HL-60/S4 treated with phorbol 12-myristate 13-acetate at 8.2 ng/mL for 4 days and 3 days (cell line): ENCODE measurements around the gene PHTF2.
"Not testable (repeated sequence)": the region's sequence is repeated elsewhere in the genome, so short reads cannot be mapped to it uniquely, and the experiment has no call there.

Source experiments
- in situ Hi-C: fragments of 300-500 bp; cut with MboI; formaldehyde crosslinking; loops from 2 replicates; pipeline ENCODE4 v1.15.0; 2022; ENCODE audit warnings: low sequenced_read_pairs

Gene PHTF2

DNA sequence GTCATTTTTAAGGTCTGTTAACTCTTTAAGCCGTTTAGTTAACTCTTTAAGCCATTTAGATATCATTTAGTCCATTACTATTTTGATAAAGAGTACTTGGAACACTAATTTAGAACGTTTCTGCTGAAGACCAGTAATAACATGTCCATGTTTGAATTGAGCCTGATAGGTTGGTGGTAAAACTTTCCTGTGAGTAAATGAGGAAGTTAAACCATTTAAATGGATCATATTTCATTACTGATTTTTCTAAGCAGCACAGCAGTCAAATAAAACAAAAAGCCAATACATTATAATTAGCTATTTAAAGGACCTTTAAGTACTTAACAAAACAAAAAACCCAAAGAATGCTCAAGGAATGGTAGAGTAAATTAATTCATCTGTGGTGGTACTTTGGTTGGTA is 29.4 kb downstream of the PHTF2 start:
- in situ Hi-C loops: no loop called here

GRCh38 chr7:77830649-77831355 is 32.2 kb downstream of the PHTF2 start:
- in situ Hi-C loops: no loop called here

DNA sequence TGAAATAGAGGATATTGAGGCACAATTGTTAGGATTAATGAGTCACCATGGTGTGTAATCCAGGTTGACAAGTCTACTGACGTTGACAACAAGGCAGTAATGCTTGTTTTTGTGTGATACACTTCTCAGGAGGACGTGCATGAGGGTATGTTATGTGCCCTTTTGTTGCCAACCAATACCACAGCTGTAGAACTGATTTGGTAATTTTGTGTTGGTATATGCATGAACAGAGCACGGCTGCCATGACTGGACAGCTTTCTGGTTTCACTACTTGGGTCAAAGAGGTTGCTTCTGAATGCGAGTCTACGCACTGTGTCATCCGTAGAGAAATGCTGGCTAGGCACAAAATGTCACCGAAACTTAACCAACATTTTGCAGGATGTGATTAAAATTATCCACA is 32.9 kb downstream of the PHTF2 start:
- in situ Hi-C loops: no loop called here

DNA sequence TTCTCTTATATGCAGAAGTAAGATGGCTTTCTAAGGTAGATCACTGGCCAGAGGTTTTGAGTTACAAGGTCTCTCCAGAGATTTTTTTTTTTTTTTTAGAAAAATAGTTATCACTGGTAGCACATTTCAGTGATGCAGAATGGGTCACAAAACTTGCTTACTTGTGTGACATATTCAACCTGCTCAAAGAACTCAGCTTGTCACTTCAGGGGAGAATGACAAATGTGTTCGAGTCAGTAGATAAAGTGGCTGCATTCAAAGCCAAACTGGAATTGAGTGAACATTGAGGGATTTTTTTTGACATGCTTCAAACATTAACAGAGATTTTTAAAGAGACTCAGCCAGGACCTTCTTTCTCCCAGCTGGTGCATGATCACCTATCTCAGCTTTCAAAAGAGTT is 33.4 kb downstream of the PHTF2 start:
- in situ Hi-C loops: no loop called here

GRCh38 chr7:77833136-77833535 is 34.6 kb downstream of the PHTF2 start:
- in situ Hi-C loops: no loop called here

- in situ Hi-C loops: not testable (repeated sequence)
Measured at GRCh38 chr7:77836425-77836824, 37.9 kb downstream of the PHTF2 start.

DNA sequence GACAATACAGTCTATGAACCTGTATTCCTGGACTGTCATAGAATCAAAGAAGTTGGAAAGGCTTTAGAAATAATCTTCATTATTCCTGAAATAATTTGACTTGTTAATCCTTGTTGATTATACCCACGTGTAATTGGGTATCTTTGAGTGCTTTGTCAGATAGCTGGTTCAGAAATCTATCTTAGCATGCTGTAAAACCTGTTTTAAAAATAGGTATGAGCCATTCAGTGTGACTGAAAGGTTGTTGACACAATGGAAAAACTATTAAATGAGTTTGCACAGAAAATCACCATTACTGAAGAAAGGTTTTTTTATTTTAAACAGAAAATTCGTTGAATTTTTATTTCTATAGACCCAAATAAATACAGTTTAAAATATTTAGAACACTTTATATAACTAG is 38.7 kb downstream of the PHTF2 start:
- in situ Hi-C loops: no loop called here

- in situ Hi-C loops: no loop called here
Measured at GRCh38 chr7:77837966-77838365, 39.4 kb downstream of the PHTF2 start.

DNA sequence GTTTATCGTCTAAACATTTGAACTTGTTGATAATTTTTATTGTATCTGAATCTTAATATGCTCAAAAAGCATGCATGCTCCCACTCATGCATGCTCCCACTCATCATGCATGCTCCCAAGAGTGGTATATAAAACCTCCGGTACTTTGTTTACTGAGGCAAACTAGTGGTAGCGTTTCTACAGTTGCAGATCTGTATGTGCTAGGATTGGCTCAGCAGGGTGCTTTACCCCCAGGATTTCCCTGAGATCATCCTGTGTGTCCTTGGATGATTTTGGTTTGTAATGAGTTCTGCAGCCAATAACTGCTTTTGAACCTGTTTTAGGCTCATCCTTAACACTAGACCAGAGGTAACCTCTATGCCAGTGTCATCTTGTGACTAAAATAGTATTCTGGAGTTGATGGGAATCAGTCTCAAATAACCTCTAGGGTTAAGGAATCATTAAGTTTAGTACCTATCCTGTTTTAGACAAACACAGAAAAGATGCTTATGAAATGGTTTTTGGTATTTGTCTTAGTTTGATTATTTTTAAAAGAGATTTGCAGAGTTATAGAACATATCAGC is 40.4 kb downstream of the PHTF2 start:
- in situ Hi-C loops: no loop called here

GRCh38 chr7:77839919-77840318 is 41.3 kb downstream of the PHTF2 start:
- in situ Hi-C loops: no loop called here

DNA sequence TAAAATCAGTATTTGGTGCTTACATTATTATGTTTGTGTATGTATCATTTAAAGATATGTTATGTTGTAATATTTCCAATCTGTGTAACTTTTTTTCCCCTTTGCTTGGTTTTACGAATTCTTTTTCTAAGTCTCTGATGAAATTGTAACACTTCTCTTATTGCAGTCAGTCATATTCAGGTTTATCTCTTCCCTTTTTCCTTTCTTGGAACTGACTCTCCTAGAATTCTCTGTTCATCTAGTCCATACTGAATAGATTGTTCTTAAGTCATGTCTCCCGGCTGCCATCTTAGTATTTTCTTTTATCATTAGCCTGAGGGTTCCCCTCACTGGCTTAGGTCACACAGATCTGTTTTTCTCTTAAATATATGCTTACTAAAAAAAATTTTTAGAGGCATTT is 44.6 kb downstream of the PHTF2 start:
- in situ Hi-C loops: no loop called here

DNA sequence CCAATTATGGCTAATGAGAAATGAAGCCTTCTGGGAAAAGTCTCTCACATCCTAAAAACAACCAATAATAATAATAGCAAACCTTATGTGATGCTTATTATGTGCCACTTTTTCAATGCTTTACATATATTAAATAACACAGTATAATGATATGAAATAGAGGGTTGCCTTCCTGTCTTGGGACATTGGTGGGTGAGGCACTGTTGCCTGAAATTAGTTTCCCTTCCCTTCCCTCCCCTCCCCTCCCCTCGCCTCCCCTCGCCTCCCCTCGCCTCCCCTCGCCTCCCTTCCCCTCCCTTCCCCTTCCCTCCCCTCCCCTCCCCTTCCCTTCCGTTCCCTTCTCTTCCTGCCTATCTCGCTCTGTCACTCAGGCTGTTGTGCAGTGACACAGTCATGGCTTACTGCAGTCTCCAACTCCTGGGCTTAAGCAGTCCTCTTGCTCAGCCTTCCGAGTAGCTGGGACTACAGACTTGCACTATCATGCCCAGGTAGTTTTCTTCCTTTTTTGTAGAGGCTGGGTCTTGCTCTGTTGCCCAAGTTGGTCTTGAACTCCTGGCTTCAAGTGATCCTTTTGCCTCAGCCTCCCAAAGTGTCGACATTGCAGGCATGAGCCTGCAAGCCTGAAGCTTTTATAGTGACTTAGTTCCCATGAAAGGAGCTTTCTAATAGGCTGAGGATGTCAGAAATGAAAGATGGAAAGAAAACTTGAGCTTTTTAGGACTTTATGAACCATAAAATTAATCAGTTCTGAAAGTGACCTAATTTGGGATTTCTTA is 47.9 kb downstream of the PHTF2 start:
- in situ Hi-C loops: no loop called here

- in situ Hi-C loops: no loop called here
Measured at GRCh38 chr7:77855371-77856083, 57.0 kb downstream of the PHTF2 start.

- in situ Hi-C loops: no loop called here
Measured at GRCh38 chr7:77858278-77858677, 59.7 kb downstream of the PHTF2 start.

GRCh38 chr7:77859343-77859742 is 60.8 kb downstream of the PHTF2 start:
- in situ Hi-C loops: no loop called here

DNA sequence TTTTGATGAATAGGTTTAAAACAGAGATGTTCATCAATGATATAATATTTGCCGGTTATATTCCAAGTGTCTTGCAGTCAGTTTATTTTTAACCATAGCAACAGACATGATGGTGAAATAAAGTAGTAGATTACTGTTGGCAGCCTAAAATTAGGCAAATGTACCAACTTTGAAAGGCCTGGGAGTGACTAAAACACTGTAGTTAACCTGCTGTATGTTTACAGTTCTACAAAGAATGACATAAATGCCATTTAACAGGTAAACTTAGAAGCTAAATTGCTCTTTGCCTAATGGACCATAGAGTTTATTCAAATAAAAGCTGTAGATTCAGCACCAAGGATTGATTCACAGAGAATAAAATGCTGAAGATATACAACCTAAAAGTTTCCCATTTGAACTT is 64.1 kb downstream of the PHTF2 start:
- in situ Hi-C loops: no loop called here

- in situ Hi-C loops: no loop called here
Measured at GRCh38 chr7:77863860-77864259, 65.3 kb downstream of the PHTF2 start.

DNA sequence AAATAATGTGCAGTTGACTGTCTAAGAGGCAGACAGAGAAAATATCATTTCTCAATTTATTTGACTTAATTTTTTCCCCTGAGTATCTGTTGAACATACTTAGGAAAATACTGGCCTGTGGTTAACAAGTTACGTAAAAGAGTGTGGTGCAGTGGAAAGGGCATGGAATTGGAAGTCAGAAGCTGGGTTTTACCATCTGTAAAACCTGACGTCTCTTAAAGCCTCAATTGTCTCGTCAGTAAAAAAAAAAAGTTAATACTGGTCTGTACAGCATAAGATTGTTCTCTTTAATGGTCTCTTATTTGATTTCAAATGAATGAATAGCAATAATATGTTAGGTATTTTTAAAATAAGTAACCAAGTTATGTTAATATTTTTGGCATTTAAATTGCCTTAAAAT is 67.8 kb downstream of the PHTF2 start:
- in situ Hi-C loops: no loop called here

- in situ Hi-C loops: no loop called here
Measured at GRCh38 chr7:77866786-77867536, 68.4 kb downstream of the PHTF2 start.

DNA sequence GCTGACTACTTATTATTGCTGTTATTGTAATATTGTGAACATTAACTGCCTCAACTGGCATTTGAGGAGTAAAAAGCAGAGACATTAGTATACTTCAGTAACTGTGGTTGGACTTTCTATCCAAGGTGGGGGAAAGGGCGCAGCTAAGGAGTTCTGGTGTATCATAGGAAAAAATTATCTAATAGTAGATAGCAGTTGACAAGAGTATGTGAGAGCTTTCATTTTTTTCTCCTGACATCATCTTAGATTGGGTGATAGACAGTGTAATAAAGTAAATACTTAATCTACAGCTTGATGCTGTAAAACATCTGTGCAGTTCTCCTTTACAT is 68.9 kb downstream of the PHTF2 start:
- in situ Hi-C loops: no loop called here

DNA sequence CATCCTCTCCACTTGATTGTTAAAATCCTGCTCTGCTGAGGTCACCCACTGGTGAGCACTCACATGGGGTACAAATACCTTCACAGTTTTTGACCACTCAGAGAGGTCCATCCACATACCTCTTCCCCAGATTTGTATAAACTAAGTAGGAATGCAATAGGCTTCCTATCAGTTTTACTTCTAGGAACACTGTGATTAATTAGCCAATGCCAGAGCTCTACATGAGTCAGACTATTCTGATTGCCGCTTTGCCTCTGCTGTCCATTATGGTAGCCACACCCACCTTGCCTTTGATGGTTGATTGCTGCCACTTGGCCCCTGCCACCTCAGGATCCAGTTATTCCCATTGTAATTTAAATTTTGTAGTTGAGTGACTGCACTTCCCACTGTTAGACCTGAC is 73.7 kb downstream of the PHTF2 start:
- in situ Hi-C loops: not testable (repeated sequence)
